Measurements from ENCODE around the gene SIRT4. TPM values are rescaled to one million over a fixed set of nuclear protein-coding genes. Genes with fewer than 3 reads are reported as not detected.
A peak's percentile ranks its signal among the peaks of the same experiment; 100 is the strongest.

SIRT4 gene
- total RNA-seq, 1 donor = 1.3 TPM

DNA sequence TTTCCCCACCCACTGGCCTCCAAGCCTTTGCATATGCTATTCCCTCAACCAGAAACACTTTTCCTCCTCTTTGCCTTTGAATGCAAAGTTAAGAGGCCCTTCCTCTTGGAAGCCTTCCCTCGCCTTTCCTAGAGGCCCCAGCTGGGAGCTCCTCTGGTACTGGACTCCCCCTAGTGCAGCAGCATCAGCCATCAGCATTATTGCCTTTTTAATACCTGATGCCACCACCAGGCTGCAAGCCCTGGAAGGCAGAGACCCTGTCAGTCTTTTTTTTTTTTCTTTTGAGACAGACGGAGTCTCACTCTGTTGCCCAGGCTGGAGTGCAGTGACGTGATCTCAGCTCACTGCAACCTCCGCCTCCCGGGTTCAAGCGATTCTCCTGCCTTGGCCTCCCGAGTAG, 44.6 kb downstream of the SIRT4 start:
- no peak overlapping the region for H3K4me3 ChIP-seq (ENCODE audit: low read depth, low read length)
- DNase-seq (ENCODE audit: low read depth) = no peak
- TF ChIP-seq, protein P1, sequence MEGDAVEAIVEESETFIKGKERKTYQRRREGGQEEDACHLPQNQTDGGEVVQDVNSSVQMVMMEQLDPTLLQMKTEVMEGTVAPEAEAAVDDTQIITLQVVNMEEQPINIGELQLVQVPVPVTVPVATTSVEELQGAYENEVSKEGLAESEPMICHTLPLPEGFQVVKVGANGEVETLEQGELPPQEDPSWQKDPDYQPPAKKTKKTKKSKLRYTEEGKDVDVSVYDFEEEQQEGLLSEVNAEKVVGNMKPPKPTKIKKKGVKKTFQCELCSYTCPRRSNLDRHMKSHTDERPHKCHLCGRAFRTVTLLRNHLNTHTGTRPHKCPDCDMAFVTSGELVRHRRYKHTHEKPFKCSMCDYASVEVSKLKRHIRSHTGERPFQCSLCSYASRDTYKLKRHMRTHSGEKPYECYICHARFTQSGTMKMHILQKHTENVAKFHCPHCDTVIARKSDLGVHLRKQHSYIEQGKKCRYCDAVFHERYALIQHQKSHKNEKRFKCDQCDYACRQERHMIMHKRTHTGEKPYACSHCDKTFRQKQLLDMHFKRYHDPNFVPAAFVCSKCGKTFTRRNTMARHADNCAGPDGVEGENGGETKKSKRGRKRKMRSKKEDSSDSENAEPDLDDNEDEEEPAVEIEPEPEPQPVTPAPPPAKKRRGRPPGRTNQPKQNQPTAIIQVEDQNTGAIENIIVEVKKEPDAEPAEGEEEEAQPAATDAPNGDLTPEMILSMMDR (IDR thresholded peaks at IDR 0.05; ENCODE audit: insufficient read depth, low read depth, low read length) = peak; percentile 12

DNA sequence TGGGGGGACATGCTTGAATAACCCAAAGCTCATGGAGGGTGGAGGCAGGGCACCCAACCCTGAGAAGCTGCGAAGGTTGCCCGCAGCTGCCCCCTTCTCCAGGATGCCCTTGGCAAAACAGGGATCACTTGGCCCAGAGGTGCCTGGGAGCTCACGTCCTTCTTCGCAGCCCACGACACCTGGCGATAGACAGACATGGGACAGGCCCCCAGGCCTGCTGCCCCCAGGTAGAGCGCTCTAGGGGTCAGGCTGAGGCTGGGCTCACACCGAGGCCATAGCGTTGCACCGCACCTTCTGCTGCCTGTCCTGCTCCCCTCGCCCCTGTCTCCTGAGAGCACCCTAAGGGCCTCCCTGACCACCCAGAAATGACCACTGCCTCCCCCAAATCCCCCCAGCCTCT, 45.6 kb downstream of the SIRT4 start:
- DNase-seq (ENCODE audit: low read depth) = no peak
- TF ChIP-seq, protein P1 (IDR thresholded peaks at IDR 0.05; ENCODE audit: insufficient read depth, low read depth, low read length) = no peak
- H3K4me3 ChIP-seq (ENCODE audit: low read depth, low read length) = no peak overlapping the region

- DNase-seq (ENCODE audit: low read depth) = no peak
- TF ChIP-seq, protein P1 (IDR thresholded peaks at IDR 0.05; ENCODE audit: insufficient read depth, low read depth, low read length) = no peak
- no peak overlapping the region for H3K4me3 ChIP-seq (ENCODE audit: low read depth, low read length)
Measured at GRCh38 chr12:120350576-120351350, 48.6 kb downstream of the SIRT4 start.

DNA sequence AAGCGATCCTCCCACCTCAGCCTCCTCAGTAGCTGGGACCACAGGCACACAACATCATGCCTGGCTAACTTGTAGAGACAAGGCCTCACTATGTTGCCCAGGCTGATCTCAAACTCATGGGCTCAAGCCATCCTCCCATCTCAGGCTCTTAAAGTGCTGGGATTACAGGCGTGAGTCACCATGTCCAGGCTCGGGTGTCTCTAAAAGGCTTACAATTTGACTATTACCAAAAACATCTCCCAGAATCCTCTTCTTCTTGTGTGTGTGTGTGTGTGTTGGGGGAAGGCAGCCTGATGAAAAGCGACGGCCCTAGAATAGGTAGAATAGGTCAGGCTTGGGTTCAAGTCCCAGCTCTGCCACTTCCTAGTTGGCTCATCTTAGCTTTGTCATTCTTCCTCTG, 50.0 kb downstream of the SIRT4 start:
- TF ChIP-seq, protein P1 (IDR thresholded peaks at IDR 0.05; ENCODE audit: insufficient read depth, low read depth, low read length) = no peak

DNA sequence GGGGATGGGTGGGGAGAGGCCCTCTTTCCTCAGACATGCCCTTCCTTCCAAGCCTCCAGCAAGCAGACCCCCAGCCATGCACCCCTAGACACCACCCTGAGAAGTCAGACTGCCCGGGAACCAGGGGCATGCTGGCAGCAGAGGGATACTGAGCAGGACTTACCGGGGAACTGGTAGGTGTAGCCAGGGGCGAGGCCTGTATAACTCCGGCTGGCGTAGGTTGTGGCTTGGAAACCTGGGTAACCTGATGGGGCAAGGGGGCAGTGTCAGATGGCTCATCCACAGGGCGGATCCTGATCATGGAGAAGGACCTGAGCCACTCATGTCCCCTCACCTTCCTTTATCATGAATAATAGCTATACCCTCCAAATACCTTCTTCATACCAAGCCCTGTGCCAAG, 51.0 kb downstream of the SIRT4 start:
- DNase-seq (ENCODE audit: low read depth) = no peak
- H3K4me3 ChIP-seq (ENCODE audit: low read depth, low read length) = no peak overlapping the region
- TF ChIP-seq, protein P1 (IDR thresholded peaks at IDR 0.05; ENCODE audit: insufficient read depth, low read depth, low read length) = no peak

More for the DNA sequence above, 50.0 kb downstream of the SIRT4 start:
- DNase-seq (ENCODE audit: low read depth) = peak; percentile 22
- no peak overlapping the region for H3K4me3 ChIP-seq (ENCODE audit: low read depth, low read length)

- DNase-seq (ENCODE audit: low read depth) = no peak
- H3K4me3 ChIP-seq (ENCODE audit: low read depth, low read length) = no peak overlapping the region
- TF ChIP-seq, protein P1 (IDR thresholded peaks at IDR 0.05; ENCODE audit: insufficient read depth, low read depth, low read length) = no peak
Measured at GRCh38 chr12:120353556-120354317, 51.6 kb downstream of the SIRT4 start.

Measured in fibroblast of villous mesenchyme (primary cell).